ENCODE data around the gene SFMBT2. TPM values are rescaled to one million over a fixed set of nuclear protein-coding genes. Genes with fewer than 3 reads are reported as not detected.

Gene SFMBT2
- total and polyA plus RNA-seq, 2 of the 4 experiments (the other 2 are of a cell fraction), result 0.70 to 1.3 TPM

DNA sequence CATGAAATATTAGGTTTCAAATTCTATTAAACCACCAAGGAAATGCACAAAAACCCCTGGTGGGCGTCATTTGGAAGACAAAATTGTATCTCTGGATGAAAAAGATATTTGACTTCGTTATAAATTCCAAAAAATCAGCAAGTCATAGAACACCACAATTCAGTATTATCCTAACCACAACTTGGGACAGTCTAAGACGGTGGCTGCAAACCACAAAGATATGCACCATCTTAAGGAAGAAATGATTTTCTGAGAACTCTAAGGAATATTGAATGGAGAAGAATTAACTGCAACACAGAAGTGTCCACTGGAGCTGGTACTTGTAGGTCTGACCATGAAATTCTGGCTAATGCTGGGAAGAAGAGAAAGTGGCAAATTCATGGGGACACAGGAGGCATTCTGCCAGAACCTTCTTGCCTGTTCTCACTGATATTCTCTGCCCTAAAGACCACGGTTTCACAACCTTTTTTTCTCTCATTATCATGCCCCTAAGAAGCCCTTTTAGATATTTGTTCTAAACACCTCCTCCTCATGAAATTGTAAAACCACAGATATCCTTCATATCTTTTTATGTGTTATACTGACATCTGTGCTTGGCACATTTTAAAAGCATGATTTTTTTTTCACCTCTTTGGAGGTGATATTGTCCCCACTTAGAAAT, 92.9 kb downstream of the SFMBT2 start:
- no CpG with 5 or more reads among the region's 4 CpGs for WGBS, 2 experiments (ENCODE audit: extremely low coverage in 2 of 2, insufficient read length in 1 of 2)
- CTCF ChIA-PET, result interaction anchor here (0.6 kb wide), 1 partner anchor 263 kb away, joined by 6 read pairs; no protein-coding TSS in a partner anchor

More for the DNA sequence above, 92.9 kb downstream of the SFMBT2 start:
- no peak overlapping the region for H4K5ac ChIP-seq (ENCODE audit: low read depth, low read length)
- H3K4me1 ChIP-seq (ENCODE audit: control insufficient read depth, insufficient read depth, low read length), result no peaks in the 10 kb centered on the region
- POLR2A ChIA-PET (ENCODE audit: unreplicated experiment), result no interaction called here
- H2BK120ac ChIP-seq (ENCODE audit: low read depth, low read length), result no peak overlapping the region
- no TSS peak for BruUV-seq (replicated peaks)
- no peak overlapping the region for H3K56ac ChIP-seq (ENCODE audit: extremely low read depth, insufficient read depth, low read length)
- no peaks in the 10 kb centered on the region for H3K9me3 ChIP-seq (ENCODE audit: control insufficient read depth, insufficient read depth, low read length)
- no peak overlapping the region for H3K14ac ChIP-seq (replicated peaks; ENCODE audit: low read depth, low read length)
- no peak overlapping the region for H3K9ac ChIP-seq (ENCODE audit: low read depth, low read length)
- no peak overlapping the region for H4K8ac ChIP-seq (ENCODE audit: low read depth in 2 of 2, low read length in 2 of 2)
- H3K36me3 ChIP-seq (ENCODE audit: control insufficient read depth, insufficient read depth, low read length), result no peaks in the 10 kb centered on the region
- H4K20me1 ChIP-seq (ENCODE audit: insufficient read depth, low read length), result no peaks in the 10 kb centered on the region
- no peak overlapping the region for H3K23ac ChIP-seq (ENCODE audit: low read depth, low read length)
- H4K91ac ChIP-seq (ENCODE audit: insufficient read depth, low read depth, low read length), result no peak overlapping the region
- in situ Hi-C loops (cut with MboI; ENCODE audit: low sequenced_read_pairs) (no loop called here), intact Hi-C loops (cut with micrococcal nuclease) (no loop called here), dilution Hi-C loops (cut with HindIII; ENCODE audit: low sequenced_read_pairs, unreplicated experiment) (no loop called here)
- H3K27me3 ChIP-seq (ENCODE audit: control insufficient read depth, insufficient read depth, low read length), result no peaks in the 10 kb centered on the region
- no peak overlapping the region for H2AK5ac ChIP-seq (ENCODE audit: low read depth, low read length)
- TF ChIP-seq NFE2L2 (IDR thresholded peaks at IDR 0.05; ENCODE audit: low read depth, low read length), result no peak
- no peak for TF ChIP-seq SMC3 (IDR thresholded peaks at IDR 0.05; ENCODE audit: low read depth, low read length)
- no peak for TF ChIP-seq USF2 (IDR thresholded peaks at IDR 0.05; ENCODE audit: low read depth, low read length)
- TF ChIP-seq FOS (IDR thresholded peaks at IDR 0.05; ENCODE audit: low read depth, low read length), result no peak
- TF ChIP-seq MAFK (IDR thresholded peaks at IDR 0.05; ENCODE audit: low read depth, low read length), result no peak
- no peak for TF ChIP-seq MAZ (IDR thresholded peaks at IDR 0.05; ENCODE audit: borderline replicate concordance, low read depth, low read length)
- TF ChIP-seq RAD21 (IDR thresholded peaks at IDR 0.05; ENCODE audit: low read length), result no peak
- no peak for TF ChIP-seq RCOR1 (IDR thresholded peaks at IDR 0.05; ENCODE audit: insufficient replicate concordance, low read length)
- TF ChIP-seq CTCF (conservative IDR thresholded peaks at IDR 0.05; ENCODE audit: low read depth, low read length), result no peak
- TF ChIP-seq MXI1 (IDR thresholded peaks at IDR 0.05; ENCODE audit: borderline replicate concordance, low read depth, low read length), result no peak
- no peak for TF ChIP-seq RFX5 (IDR thresholded peaks at IDR 0.05; ENCODE audit: low read depth, low read length)
- TF ChIP-seq BHLHE40 (IDR thresholded peaks at IDR 0.05; ENCODE audit: low read depth, low read length), result no peak
- TF ChIP-seq CHD1 (IDR thresholded peaks at IDR 0.05; ENCODE audit: low read depth, low read length), result no peak
- TF ChIP-seq, protein P1, sequence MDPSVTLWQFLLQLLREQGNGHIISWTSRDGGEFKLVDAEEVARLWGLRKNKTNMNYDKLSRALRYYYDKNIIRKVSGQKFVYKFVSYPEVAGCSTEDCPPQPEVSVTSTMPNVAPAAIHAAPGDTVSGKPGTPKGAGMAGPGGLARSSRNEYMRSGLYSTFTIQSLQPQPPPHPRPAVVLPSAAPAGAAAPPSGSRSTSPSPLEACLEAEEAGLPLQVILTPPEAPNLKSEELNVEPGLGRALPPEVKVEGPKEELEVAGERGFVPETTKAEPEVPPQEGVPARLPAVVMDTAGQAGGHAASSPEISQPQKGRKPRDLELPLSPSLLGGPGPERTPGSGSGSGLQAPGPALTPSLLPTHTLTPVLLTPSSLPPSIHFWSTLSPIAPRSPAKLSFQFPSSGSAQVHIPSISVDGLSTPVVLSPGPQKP (IDR thresholded peaks at IDR 0.05; ENCODE audit: borderline replicate concordance, low read depth, low read length), result no peak
- TF ChIP-seq POLR2A (IDR thresholded peaks at IDR 0.05; ENCODE audit: low read depth, low read length), result no peak
- H3K27ac ChIP-seq (ENCODE audit: insufficient read depth, low read length), result no peak overlapping the region
- H2BK15ac ChIP-seq (ENCODE audit: low read depth, low read length), result no peak overlapping the region
- no peak overlapping the region for H2BK20ac ChIP-seq (ENCODE audit: low read depth, low read length)
- H3K79me1 ChIP-seq (ENCODE audit: low read depth in 1 of 2, low read length in 2 of 2), result no peaks in the 10 kb centered on the region
- no peak overlapping the region for H2AK9ac ChIP-seq (replicated peaks; ENCODE audit: low read depth, low read length, poor library complexity)
- H2AFZ ChIP-seq (replicated peaks; ENCODE audit: low read length, poor library complexity), result no peak overlapping the region
- no peak overlapping the region for H2BK5ac ChIP-seq (ENCODE audit: low read depth, low read length, poor library complexity, severe bottlenecking)
- H3K4ac ChIP-seq (ENCODE audit: low read depth, low read length), result no peak overlapping the region
- DNase-seq (no peak), ATAC-seq (ENCODE audit: low read depth) (no peak)
- H3K9me1 ChIP-seq (ENCODE audit: insufficient read depth, low read length), result no peaks in the 10 kb centered on the region
- no peak overlapping the region for H3K4me2 ChIP-seq (ENCODE audit: low read depth, low read length)
- H3K18ac ChIP-seq (ENCODE audit: low read depth, low read length), result no peak overlapping the region
- no peak overlapping the region for H3K4me3 ChIP-seq (ENCODE audit: insufficient read depth, low read depth, low read length)

Measured in IMR-90 (cell line).